Right lobe of liver (tissue), 4 donors: ENCODE data around the gene RARB.

Source experiments
- POLR2A ChIP-seq: fragments of 450-650 bp; IDR thresholded peaks from one replicate; pipeline ENCODE4 v1.6.1; 2017; ENCODE audit warnings: antibody characterized with exemption, mild to moderate bottlenecking
- TF ChIP-seq, protein P1 (sequence below), 4 donors: fragments of 200-600 bp in 3 of 4; fragments of 450-650 bp in 1 of 4; IDR thresholded peaks; one replicate each; pipeline versions ENCODE4 v1.5.1 to v1.8.0; 2016 to 2022; ENCODE audit warnings: antibody characterized with exemption in 4 of 4, mild to moderate bottlenecking in 2 of 4
- donor health status: DM: no; HTN: no; CAD: no.
- donor health status: DM: no; HTN: no; CAD: no.
- donor health status: DM: no; HTN: yes; CAD: no.

DNA sequence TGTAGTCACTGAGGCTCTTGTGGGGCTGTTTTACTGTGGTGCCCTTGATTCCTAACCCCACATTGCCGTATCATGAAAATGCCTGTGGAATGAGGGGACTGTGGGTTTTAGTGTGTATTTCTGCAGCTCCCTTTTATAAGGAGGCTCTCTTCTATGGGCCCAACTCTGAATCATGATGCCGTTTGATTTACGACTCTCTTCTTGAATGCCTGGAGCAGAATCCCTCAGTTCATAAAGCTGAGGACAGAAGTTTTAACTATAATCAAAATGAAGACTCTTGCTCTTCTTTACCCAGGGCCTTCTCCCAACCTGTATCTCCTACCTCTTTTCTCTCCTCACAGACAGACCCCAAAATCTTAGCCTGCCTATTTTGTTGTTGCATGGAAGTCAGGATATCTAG, 109.5 kb downstream of the RARB start:
- TF ChIP-seq, protein P1, sequence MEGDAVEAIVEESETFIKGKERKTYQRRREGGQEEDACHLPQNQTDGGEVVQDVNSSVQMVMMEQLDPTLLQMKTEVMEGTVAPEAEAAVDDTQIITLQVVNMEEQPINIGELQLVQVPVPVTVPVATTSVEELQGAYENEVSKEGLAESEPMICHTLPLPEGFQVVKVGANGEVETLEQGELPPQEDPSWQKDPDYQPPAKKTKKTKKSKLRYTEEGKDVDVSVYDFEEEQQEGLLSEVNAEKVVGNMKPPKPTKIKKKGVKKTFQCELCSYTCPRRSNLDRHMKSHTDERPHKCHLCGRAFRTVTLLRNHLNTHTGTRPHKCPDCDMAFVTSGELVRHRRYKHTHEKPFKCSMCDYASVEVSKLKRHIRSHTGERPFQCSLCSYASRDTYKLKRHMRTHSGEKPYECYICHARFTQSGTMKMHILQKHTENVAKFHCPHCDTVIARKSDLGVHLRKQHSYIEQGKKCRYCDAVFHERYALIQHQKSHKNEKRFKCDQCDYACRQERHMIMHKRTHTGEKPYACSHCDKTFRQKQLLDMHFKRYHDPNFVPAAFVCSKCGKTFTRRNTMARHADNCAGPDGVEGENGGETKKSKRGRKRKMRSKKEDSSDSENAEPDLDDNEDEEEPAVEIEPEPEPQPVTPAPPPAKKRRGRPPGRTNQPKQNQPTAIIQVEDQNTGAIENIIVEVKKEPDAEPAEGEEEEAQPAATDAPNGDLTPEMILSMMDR (IDR thresholded peaks at IDR 0.05) = no peak
- TF ChIP-seq POLR2A = no peak
